ENCODE data around the gene FIGLA. TPM values are rescaled to one million over a fixed set of nuclear protein-coding genes. Genes with fewer than 3 reads are reported as not detected.
A peak's percentile ranks its signal among the peaks of the same experiment; 100 is the strongest.

FIGLA gene, protein sequence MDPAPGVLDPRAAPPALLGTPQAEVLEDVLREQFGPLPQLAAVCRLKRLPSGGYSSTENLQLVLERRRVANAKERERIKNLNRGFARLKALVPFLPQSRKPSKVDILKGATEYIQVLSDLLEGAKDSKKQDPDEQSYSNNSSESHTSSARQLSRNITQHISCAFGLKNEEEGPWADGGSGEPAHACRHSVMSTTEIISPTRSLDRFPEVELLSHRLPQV
- total RNA-seq = not detected
- long read RNA-seq = 0 reads

DNA sequence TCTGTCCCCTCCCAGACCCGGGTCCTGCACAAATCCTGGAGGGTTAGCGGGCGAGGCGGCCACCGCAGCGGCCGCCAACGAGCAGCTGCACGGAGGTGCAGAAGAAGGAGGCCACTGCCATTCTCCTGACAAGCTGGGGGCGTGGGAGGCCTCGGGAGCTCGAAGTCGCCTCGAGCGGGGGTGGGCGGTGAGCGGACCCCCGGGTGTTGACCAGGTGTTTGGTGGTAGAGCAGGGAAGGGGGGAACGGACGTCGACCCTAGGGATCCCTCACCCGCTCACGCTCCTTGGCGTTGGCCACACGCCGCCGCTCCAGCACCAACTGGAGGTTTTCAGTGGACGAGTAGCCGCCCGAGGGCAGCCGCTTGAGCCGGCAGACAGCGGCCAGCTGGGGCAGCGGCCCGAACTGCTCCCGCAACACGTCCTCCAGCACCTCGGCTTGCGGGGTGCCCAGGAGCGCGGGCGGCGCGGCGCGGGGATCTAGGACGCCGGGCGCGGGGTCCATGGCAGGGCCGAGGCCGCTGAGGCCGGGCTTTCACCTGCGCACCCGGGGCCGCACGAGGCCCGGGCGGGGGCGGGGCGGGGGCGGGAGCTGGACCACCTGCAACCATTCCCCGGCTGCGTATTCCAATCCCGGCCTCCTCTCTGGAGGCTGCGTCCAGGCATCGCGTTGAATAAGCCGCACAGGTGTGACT is at the start of gene FIGLA:
TSS of gene FIGLA (minus strand) at position 508 of the 693 bp plus-strand sequence. CDS start at position 503, 5 bp downstream.
- DNase-seq (peak; percentile 33), ATAC-seq (peak; percentile 40)
- intact Hi-C loops (cut with micrococcal nuclease) = no loop called here

DNA sequence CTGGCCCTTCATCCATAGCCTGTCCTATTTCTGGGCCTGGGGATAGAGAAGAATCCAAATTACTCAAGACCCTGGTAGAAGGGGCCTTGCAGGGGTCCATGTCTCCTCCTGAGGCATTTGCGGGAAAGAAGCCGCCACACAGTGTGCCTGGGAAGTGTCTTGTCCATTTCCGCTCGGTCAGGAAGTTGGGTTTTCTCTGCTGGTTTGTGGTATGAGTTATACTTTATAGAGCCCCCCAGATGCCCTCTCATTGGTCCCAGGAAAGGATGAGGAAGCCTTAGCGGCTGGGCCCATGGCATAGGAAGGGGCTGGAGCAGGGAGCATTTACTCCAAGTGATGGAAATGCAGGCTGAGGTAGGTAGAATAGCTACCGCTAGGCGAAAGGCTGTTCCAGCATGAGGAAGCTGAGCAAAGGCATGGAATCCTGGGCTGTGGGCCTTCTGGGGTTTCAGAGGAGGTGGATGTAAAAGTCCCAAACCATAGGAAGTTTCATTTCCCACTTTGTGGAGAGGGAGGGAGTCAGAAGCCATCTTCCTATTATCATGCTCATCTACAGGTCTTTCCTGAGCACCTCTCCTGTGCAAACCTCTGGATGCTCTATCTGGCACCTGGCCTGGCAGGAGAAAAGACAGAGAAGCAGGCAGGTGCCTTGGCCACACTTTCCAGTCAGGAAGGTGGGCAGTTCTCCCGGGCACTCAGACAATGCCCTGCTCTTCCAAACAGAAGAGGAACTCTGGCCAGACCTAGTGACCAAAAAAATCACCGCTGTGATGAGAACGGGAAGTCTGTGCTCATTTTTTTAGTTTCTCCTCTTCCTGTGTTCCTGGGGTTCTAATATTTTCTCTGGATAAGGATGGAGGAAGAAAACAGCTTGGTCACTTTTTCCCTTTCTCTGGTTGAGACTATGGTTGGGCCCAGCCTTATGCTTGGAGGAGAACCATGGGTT is 47.8 kb upstream of the FIGLA start:
- intact Hi-C loops (cut with micrococcal nuclease) = no loop called here
- no peak for DNase-seq
- ATAC-seq = no peak

DNA sequence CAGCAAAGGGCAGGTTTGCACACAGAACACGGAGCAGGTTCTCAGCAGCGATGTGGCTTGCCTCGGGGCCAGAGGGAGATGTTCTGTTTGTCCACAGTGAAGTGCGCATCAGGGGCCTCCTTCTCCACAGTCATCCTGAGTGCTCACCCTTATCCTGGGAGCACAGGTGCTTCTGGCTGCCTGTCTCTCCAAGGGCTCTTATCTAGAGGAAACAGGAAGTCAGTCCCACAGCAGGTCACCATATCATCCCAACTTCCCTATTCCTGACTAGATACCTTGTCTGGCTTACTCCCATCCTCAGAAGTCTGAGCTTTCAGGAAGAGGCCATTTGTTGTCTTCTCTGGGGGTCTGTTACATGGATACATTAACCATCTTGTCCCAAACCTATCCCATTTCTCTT is 45.2 kb upstream of the FIGLA start, which contains the start of gene CD207:
TSS of gene CD207 (minus strand) at position 174 of the 400 bp plus-strand sequence. CDS start at position 134, 40 bp downstream.
- ATAC-seq (no peak), DNase-seq (no peak)
- intact Hi-C loops (cut with micrococcal nuclease) = no loop called here

DNA sequence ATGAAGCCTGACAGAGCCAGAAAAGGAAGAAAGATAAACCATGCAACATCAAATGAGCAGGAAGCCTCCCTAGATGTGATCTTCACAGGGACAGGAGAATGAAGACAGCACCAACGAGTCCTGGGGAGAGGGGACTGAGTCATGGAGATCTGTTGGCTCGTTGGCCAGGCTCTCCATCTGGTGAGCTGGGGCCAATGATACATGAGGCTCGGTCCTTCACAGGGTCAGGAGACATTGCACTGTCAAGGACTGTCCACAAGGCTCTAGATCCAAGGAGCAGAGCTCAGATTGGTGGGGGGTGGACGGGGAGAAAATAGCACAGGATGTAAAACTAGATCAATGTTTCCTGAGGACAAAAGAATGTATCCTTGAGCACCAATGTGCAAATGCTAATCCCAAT is 44.4 kb upstream of the FIGLA start:
- intact Hi-C loops (cut with micrococcal nuclease) = no loop called here
- DNase-seq (no peak), ATAC-seq (no peak)

DNA sequence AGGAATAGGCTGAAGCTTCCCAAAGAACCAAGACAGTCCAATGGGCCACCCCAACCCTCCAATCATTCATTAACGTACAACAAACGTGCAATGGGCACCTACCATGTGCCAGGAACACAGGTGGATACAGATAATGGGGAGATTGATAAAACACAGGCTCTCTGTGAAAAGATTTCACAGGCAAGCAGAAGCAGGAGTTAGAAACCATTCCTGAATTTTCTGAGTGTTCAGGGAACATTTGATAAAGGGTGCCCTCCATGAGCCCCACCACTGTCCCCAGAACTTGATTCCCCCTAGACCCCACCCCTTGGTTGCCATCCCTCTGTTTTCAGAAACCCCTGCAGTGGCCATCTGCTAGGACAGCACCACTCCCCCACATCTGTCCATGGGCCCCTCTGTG is 43.7 kb upstream of the FIGLA start:
- DNase-seq = no peak
- intact Hi-C loops (cut with micrococcal nuclease) = no loop called here

DNA sequence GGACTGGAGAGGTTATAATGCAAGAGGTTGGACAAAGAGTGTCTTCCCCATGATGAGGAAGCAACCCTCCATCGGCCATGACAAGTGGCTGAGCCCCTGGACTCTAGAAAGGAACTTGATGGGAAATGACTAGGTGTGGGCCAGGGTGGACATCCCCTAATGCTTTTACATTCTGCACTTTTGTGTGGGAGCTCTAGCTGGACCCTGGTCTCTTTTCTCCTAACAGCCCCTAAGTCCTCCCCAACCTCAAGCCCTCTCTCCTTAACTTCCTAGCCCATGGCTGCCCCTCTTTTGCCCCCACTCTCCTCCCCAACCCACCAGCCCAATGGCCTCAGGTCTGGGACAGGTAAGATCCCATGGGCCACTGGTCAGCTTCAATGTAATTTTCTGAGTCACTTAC is 42.8 kb upstream of the FIGLA start:
- DNase-seq (no peak), ATAC-seq (no peak)
- intact Hi-C loops (cut with micrococcal nuclease) = no loop called here

More for the DNA sequence above, 43.7 kb upstream of the FIGLA start:
- ATAC-seq = no peak

DNA sequence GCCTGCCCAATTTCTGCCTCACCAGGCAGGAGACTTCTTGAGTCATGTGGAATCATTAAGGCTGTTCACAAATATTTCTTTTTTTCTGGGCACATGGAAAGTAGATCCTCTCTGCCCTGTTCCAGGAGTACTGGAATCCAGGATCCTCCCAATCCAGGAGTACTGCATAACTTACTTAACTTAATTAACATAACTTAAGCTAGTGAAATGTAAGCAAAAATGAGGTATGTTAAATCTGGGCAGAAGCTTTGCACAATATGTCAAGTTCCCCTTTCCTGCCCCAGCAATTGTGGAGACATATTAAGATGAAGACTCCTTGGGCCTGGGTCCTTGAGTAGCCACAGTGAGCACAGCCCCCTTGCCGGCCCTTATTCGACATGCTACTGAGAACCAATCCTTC is 41.9 kb upstream of the FIGLA start:
- ATAC-seq (no peak), DNase-seq (no peak)
- intact Hi-C loops (cut with micrococcal nuclease) = no loop called here

DNA sequence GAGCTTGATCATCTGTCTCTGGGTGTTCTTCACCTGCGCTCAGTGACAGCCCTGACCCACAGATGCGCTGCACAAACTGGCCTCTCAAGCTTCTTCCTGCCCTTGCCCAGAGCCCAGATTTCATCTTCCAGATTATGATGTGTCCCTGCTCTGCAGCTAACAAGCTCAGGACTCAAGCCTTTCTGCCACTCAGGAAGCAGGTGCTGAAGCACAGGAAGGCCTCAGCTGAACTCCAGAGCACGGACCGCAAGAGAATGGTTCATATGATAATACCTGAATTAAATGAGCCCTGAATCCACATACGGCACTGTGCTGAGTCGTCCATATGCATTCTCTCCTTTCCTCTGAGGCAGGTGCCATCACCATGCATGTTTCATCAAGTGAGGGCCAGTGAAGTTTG is 41.4 kb upstream of the FIGLA start:
- ATAC-seq = no peak
- no peak for DNase-seq
- intact Hi-C loops (cut with micrococcal nuclease) = no loop called here

DNA sequence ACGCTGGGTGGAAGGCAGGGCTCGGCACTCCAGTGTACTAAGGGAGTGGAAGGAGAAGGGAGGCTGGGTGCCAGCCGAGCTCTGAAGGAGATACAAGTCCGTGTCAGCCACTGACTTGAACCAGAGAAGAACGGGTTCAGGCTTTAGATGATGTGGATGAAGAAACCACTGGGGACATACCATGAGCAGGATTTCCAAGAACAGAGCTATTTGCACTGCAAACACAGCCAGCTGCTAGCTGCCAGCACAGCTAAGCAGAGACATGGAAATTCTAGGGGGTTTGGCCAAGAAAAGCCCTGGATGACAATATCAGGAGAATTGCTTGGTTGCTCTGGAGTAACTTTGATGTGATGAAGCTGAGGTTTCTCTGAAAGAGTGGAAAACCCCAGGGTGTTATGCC is 39.9 kb upstream of the FIGLA start:
- peak; percentile 59 for DNase-seq
- intact Hi-C loops (cut with micrococcal nuclease) = no loop called here
- peak; percentile 65 for ATAC-seq

DNA sequence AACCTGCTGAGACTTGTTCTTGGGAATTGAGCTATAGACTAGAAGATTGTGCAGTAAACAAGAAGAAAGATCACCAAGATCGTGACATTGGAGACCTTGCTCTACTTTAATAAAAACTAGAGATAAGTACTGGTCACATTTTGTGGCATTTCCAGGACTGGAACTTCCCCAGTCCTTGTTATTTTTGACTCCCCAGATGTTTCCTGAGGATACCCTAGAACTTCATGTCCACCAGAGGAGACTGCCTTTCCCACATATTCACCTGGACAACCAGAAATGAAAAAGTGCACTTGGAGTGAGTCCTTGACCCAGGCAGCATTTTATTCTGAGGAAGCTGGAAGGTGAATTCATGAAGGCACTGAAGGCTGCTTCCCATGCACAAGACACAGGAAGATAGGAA is 39.5 kb upstream of the FIGLA start:
- intact Hi-C loops (cut with micrococcal nuclease) = no loop called here
- no peak for ATAC-seq
- DNase-seq = no peak

DNA sequence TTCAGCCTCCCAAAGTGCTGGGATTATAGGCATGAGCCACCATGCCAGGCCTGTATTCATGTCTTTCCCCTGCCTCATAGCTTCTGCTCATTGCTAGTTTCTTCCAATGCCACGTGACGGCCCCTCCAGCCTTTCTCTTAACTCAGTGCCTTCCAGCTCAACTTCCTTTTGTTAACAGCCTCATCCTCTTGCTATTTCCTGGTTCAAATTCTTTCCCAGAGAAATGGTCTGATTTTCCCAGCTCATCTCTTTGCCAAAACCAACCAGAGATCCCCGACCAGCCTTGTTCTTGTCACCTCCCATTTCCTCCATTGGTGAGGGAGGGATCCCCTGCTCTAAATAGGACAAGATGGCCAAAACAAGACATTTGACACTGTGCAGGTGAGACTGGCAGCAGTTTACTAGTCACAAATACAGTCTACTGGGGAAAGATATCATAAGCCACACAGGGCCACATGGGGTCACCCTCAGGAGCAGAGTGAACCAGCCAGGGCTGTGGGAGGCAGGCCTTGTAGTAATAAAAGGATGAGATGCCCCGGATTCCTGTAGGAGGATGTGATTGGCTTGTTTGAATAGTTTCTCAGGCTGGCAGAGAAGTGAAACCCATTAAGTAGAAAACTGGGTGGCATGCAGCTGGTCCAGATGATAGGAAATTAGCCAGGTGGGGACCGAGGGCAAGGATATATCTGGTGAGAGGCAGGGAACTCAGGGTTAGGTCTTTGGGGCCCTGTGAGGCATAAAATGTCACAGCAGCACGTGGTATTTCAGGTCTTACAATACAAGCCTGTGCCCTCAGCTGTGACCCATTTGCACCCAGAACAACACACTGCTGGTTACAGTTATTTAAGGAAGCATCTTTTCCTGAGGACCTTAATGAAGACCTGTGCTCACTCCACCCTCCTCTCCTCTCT is 38.7 kb upstream of the FIGLA start:
- intact Hi-C loops (cut with micrococcal nuclease) = no loop called here
- DNase-seq (no peak), ATAC-seq (peak; percentile 60)

DNA sequence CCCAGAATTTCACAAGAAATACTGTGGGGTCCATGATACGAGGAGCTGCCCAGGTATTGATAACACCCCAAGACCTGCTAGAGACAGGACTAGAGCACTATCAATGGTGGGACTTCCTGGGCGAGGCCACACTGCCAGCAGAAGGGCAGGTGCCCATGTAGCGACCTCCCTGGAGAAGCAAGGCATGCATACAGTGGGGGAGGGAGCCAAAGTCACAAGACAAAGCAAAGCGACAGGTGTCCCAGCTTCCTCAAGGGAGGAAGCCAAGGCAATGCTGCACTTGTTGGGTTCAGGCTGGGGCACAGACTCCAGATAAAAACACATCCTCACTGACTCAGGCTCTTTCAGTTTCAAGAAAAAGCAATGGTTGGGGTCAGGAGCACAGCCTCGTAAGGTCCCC is 37.7 kb upstream of the FIGLA start:
- intact Hi-C loops (cut with micrococcal nuclease) = no loop called here
- ATAC-seq (no peak), DNase-seq (no peak)

DNA sequence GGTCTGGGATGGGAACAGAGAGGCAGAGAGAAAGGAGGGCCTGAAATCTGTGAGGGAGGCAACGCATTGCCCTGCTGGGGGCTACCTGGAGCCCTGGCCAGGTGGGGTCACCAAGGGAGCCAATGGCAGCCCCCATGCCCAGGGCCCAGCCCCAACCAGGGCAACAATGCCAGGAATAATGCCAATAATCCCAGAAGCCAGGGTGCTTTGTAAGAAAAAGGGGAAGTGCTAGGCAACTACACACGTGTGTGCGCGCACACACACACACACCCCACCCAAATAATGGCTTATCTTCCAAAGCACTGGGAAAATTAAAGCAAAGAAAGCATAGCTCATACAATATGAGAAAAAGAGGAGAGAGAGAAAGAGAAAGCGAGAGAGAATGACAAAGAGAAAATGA is 36.9 kb upstream of the FIGLA start:
- no peak for DNase-seq
- no peak for ATAC-seq
- intact Hi-C loops (cut with micrococcal nuclease) = no loop called here

DNA sequence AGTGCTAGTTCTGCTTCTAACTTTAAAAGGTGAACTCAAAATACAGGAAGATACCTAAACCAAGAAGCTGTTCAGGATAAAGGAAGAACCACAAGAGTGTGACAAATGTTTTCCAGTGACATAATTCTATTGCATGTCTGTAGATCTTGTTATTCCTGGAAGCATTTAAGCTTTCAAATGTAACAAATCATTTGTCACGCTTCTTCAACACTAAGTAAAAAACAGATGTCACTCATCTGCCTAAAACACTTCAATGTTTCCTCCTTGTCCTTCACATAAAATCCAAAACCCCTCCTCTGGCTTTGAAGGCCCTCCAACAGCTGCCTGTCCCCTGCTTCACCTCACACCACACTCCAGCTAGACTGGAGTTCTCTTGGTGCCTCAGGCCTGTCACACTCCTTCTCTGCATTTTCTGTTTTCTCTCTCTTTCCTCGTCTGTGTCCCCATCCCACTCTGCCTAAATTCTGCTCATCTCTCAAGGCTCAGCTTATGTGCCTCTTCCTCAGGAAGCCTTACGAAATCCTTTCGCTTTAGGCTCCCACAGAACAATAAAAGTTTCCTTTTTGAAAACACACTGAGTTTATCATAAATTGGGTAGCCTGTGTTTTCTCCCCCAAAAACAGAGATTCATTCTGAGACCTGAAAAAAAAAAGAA is 36.4 kb upstream of the FIGLA start:
- ATAC-seq (no peak), DNase-seq (no peak)
- intact Hi-C loops (cut with micrococcal nuclease) = no loop called here

DNA sequence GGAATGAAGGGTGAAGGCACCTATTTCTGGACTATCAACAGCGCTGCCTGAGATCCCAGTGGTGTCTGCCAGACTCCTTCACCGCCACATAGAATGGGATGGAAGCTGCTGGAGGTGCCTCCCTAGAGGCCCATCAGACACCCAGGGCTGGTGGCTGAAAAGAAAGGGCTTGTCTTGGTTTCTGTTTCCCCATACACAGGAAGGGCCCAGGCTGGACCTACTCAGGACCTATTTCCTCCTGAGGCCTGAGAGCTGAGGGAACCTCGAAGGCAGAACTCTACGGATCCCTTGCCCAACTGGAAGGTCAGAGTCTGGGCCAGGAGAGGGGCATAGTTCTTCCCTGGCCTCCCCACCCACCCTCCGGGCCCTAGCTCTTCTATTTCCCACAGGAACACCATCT is 32.8 kb upstream of the FIGLA start:
- intact Hi-C loops (cut with micrococcal nuclease) = no loop called here

DNA sequence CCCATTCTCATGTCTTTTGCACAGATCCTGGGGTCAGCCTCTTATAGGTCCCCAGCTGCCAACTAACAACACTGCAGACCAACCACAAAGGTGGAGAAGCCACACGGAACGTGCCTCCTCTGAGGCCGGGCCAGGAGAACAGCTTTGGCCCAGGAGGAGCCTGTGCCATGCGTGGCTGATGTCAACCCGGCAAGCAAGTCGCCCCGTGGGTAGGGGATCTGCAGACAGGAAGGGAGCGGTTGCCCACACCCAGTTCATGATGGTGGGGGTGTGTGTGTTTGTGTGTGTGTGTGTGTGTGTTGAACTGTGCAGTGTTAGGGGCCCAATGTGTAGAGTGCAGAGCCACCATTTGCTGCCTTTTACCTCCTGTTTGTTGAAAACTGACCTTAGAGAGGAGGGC is 32.4 kb upstream of the FIGLA start:
- DNase-seq (no peak), ATAC-seq (no peak)
- intact Hi-C loops (cut with micrococcal nuclease) = no loop called here

More for the DNA sequence above, 32.8 kb upstream of the FIGLA start:
- ATAC-seq = no peak
- DNase-seq = no peak

DNA sequence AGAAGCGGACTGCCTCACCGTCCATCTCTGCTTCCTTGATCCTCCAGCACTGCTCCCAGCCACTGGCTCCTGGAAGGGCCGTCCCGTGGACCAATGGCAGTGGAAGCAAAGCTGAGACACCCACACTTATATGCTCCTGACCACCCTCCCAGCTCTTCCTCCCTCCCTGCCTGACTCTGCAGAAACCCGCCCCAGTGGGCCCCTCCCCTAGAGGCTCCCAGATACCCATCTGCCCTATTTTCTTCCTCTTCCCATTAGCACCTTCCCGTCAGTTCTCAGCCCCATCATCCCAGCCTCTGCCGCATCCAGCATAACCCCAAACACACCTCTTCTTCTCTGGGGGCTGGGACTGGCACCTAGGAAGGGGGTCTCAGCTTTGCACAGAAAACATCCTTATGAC is 30.1 kb upstream of the FIGLA start, which contains the start of gene CLEC4F:
TSS of gene CLEC4F (minus strand) at position 101 of the 400 bp plus-strand sequence. CDS start at position 25, 76 bp downstream.
- DNase-seq = no peak
- intact Hi-C loops (cut with micrococcal nuclease) = no loop called here
- no peak for ATAC-seq

DNA sequence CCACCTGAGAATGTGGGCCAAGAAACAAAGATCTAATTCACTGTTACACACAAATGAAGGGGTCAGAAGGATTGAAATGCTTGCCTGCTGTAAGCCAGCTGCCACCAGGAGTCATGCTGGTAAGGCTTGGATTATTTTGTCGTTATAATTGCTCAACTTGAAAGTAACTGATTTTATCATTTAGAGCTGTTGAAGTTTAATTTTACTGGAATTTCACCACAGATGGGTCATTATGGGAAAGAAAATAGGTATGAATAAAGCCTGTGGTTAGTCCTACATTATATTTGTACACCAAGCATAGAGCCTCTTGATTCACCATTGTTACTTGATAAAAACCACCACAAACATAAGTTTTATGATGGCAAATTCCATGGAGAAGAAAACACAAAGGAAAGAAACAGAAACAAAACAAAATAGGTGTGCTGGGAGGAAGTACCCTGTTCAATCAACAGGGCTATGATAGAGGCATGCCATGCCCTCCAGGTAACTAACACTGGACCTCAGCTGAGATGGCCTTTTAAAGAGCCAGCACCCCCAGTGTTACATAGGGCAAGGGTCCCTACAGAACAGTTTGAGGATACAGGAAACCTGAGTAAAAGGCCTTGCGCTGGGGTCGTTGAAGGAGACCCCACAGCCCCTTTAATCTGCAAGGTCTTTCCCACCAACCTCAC is 27.0 kb upstream of the FIGLA start:
- intact Hi-C loops (cut with micrococcal nuclease) = no loop called here
- no peak for DNase-seq
- ATAC-seq = no peak

All from left ventricle myocardium superior (tissue), 1 donor.